ENCODE measurements around the gene FOXP4.

Gene FOXP4

DNA sequence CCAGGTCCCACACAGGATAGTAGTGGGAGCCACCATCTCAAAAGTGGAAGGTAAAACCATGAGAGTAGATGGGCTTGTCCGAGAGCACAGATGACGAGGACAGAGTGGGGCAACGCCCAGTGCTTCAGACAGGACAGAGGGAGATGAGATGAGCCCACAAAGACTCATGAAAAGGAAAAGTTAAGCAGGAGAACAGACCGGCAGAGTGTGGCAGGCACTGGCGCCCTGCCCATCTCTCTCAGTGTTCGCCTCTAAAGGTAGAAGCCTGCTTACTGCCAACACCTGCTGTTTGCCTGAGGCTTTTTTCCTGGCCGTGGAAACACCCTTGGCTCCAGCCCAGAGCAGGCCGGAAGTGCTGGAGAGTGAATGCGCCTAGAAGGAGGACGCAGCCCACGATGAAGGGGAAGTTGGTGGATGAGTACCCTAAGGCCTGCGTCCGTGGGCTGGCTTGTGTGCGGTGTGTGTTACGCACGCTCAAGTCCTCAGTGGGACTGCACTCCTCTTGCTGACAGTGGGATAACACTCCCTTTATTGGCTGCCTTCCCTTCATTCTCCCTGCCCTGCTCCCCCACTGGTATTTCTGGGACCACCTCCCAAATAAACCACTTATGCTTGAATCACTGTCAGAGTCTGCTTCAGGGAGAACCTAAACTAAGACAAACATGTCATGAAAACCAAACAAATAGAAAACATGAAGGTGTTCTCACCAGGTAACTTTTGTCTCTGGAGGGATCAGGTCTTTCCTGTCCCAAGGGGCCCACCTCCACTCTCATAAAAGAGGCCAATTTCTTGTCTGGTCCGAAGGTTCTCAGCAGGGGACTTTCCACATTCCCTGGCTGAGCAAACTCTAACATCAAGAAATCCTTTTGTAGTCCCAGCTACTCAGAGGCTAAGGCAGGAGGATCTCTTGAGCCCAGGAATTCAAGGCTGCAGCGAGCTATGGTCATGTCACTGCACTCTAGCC, 9.1 kb upstream of the FOXP4 start:
- H3K4me3 ChIP-seq = no peak overlapping the region
- intact Hi-C loops (cut with DNase I; ENCODE audit: low total_unique reads) = no loop called here
- no peak for DNase-seq
- no peak overlapping the region for H3K27ac ChIP-seq
- H3K27me3 ChIP-seq = peaks cover 0 to 34% of the 10 kb centered on the region in 2 donors
- no peaks in the 10 kb centered on the region for H3K36me3 ChIP-seq
- TF ChIP-seq, protein P1, sequence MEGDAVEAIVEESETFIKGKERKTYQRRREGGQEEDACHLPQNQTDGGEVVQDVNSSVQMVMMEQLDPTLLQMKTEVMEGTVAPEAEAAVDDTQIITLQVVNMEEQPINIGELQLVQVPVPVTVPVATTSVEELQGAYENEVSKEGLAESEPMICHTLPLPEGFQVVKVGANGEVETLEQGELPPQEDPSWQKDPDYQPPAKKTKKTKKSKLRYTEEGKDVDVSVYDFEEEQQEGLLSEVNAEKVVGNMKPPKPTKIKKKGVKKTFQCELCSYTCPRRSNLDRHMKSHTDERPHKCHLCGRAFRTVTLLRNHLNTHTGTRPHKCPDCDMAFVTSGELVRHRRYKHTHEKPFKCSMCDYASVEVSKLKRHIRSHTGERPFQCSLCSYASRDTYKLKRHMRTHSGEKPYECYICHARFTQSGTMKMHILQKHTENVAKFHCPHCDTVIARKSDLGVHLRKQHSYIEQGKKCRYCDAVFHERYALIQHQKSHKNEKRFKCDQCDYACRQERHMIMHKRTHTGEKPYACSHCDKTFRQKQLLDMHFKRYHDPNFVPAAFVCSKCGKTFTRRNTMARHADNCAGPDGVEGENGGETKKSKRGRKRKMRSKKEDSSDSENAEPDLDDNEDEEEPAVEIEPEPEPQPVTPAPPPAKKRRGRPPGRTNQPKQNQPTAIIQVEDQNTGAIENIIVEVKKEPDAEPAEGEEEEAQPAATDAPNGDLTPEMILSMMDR (IDR thresholded peaks at IDR 0.05) = no peak
- H3K4me1 ChIP-seq = peaks cover 0 to 4% (median under 1%) of the 10 kb centered on the region in 4 donors
- no peaks in the 10 kb centered on the region for H3K9me3 ChIP-seq

DNA sequence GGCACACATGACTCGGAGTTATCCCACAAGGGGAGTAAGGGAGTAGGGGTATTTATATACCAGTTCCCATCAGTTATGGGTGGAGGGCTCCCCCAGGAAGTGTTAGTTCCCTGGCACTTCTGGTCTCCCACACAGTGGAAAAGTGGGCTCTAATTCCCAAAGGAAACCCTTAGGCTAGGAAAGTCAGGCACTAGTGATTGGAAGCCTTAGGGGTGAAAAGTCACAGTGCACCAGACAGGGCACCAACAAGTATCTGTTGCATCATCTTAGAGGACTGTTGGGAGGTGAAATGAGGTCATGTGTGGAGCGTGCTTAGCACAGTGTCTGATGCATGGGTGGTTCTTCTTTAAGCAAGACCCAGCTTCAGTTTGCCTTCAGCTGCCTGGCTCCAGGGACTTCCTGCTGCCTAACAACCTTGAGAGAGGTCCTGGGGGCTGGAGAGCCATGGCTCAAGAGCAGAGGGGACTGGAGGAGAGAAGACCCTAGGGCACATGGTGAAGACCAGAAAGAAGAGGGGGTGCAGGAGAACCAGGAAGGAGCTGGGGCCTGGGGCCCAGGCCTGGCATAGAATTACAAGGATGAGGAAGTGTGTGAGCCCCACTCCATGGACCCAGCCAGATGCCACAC, 7.5 kb upstream of the FOXP4 start:
- intact Hi-C loops (cut with DNase I; ENCODE audit: low total_unique reads) = no loop called here
- Histone ChIP-seq H3K36me3 (no peaks in the 10 kb centered on the region), H3K4me1 (no peaks in the 10 kb centered on the region), H3K27me3 (peaks cover 0 to 20% of the 10 kb centered on the region in 2 donors), H3K27ac (no peak overlapping the region), H3K4me3 (no peak overlapping the region), H3K9me3 (no peaks in the 10 kb centered on the region)
- TF ChIP-seq, protein P1 (IDR thresholded peaks at IDR 0.05) = no peak
- DNase-seq = no peak

DNA sequence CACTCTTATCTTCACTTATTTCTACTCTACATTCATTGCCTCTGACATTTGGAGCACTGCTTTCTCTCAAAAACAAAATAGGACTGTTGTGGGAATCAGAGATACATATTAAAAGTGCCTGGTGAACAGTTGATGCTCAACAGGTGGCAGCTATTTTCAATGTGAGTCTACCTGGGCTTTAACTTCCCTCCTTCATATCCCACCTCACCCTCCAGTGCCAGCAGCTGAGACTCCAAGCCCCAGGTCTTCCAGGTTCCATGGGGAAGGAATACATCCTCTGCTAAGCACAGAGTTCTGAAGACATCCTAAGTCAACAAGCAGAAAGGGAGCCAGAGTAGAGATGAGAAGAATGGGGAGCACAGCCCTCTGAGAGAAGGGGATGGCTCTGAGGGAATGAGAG, 7.0 kb upstream of the FOXP4 start:
- Histone ChIP-seq H3K4me3 (no peak overlapping the region), H3K36me3 (no peaks in the 10 kb centered on the region), H3K9me3 (no peaks in the 10 kb centered on the region), H3K27me3 (peaks cover 0 to 20% of the 10 kb centered on the region in 2 donors), H3K4me1 (no peaks in the 10 kb centered on the region), H3K27ac (no peak overlapping the region)
- DNase-seq = no peak
- TF ChIP-seq, protein P1 (IDR thresholded peaks at IDR 0.05) = no peak
- intact Hi-C loops (cut with DNase I; ENCODE audit: low total_unique reads) = no loop called here

DNA sequence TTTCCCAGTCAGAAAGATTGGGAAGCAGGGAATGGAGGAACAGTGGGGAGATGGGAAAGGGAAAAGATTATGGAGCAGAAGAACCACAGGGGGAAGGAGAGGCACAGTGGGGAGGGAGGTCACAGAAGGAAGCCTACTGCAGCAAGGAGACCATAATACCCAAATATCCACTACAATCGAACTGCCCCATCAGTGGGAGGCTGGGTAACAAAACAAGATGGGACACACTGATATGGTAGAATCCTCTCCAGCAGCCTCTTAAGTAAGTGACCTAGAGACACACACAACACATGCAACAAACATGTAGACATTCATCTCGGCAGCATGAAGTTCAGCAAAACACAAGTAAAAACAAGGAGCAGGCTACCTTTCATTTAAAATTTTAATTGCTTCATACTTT, 4.8 kb upstream of the FOXP4 start:
- H3K4me1 ChIP-seq = peaks cover 0 to 12% (median 9%) of the 10 kb centered on the region in 4 donors
- H3K36me3 ChIP-seq = no peaks in the 10 kb centered on the region
- DNase-seq = no peak
- no peak overlapping the region for H3K4me3 ChIP-seq
- TF ChIP-seq, protein P1 (IDR thresholded peaks at IDR 0.05) = no peak
- H3K9me3 ChIP-seq = no peaks in the 10 kb centered on the region
- H3K27me3 ChIP-seq = peaks cover 0 to 12% of the 10 kb centered on the region in 2 donors
- intact Hi-C loops (cut with DNase I; ENCODE audit: low total_unique reads) = loop anchor here (10.0 kb wide), 1 partner anchor 77 kb away; no protein-coding TSS in a partner anchor
- no peak overlapping the region for H3K27ac ChIP-seq

DNA sequence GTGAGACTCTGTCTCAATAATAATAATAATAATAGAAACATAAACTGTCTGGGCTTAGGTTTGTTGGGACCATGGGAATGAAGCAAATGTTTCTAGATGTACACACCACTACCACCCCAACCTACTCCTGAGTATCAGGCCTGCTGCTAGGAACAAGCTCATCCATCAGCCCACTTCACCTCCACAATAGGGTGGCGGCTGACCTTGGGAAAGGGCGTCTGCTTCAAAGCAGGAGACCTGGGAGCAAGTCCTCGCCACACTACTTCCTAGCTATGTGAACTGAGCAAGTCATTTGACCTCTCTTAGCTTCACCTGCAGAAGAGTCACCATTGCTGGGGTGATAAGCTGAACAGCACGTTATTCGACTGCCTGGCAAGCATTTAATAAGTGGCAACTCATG, 3.1 kb upstream of the FOXP4 start:
- peaks cover 0 to 4% of the 10 kb centered on the region in 2 donors for H3K27me3 ChIP-seq
- TF ChIP-seq, protein P1 (IDR thresholded peaks at IDR 0.05) = no peak

More for the DNA sequence above, 3.1 kb upstream of the FOXP4 start:
- Histone ChIP-seq H3K4me1 (peaks cover 5 to 20% (median 13%) of the 10 kb centered on the region in 4 donors), H3K27ac (no peak overlapping the region), H3K4me3 (no peak overlapping the region), H3K9me3 (no peaks in the 10 kb centered on the region), H3K36me3 (no peaks in the 10 kb centered on the region)
- intact Hi-C loops (cut with DNase I; ENCODE audit: low total_unique reads) = loop anchor here (10.0 kb wide), 1 partner anchor 78 kb away; no protein-coding TSS in a partner anchor
- DNase-seq = no peak
